ENCODE results near the gene WDR89. TPM values are rescaled to one million over a fixed set of nuclear protein-coding genes. Genes with fewer than 3 reads are reported as not detected.

The WDR89 gene
- total and polyA plus RNA-seq, 4 donors, result 3.3 to 9.2 (median 5.5) TPM

DNA sequence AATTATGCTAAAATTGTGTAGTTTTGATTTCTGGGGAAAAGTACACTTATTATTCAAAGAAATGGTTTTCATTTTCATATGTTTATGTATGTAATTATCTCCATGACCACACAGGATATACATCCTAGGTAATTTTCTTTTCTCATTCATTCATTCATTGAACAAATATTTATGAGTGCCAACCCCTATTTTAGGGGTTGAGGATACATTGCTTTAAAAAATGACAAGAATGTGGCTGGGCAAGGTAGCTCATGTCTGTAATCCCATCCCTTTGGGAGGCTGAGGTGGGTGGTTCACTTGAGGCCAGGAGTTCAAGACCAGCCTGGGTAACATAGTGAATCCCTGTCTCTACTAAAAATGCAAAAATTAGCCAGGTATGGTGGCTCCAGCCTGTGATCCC, 45.3 kb upstream of the WDR89 start (continued):
- TF ChIP-seq RAD21 (IDR thresholded peaks at IDR 0.05) (no peak), HNF4G (IDR thresholded peaks at IDR 0.05) (no peak), TAF1 (conservative IDR thresholded peaks at IDR 0.05) (no peak), FOXA1 (IDR thresholded peaks at IDR 0.05) (no peak)

DNA sequence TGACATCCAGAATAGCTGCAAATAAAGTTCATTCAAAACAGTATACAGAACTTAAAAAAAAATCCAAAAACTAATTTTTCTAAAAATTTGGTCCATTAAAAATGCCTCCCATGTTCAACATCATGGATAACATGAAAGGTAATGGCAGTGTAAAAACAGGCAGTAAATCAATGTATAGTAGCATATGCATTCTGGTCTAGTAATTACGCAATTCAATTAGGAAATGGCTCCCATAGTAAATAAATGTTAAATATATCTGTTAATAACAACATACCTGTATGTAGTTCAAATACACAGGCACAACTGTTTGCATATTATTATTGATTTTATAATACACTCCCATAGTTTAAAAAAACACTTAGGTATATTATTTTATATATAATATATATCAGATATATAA, 43.7 kb upstream of the WDR89 start:
- peaks cover 0 to 8% (median 1%) of the 10 kb centered on the region in 4 donors for H3K36me3 ChIP-seq (ENCODE audit: control insufficient read depth in 4 of 4, insufficient read depth in 3 of 4, low read depth in 1 of 4, low read length in 3 of 4)

More for the DNA sequence above, 43.7 kb upstream of the WDR89 start:
- Histone ChIP-seq H3K9ac (ENCODE audit: low read depth in 1 of 2, low read length in 2 of 2) (no peak overlapping the region), H3K27me3 (ENCODE audit: control insufficient read depth in 4 of 4, insufficient read depth in 4 of 4, low read length in 3 of 4) (no peaks in the 10 kb centered on the region), H3K4me1 (ENCODE audit: control insufficient read depth in 4 of 4, insufficient read depth in 4 of 4, low read length in 3 of 4) (no peaks in the 10 kb centered on the region), H3K9me3 (ENCODE audit: control insufficient read depth in 4 of 4, low read length in 3 of 4) (no peaks in the 10 kb centered on the region), H3K4me3 (ENCODE audit: low read depth in 1 of 3, low read length in 3 of 3) (no peak overlapping the region), H3K27ac (ENCODE audit: low read depth in 1 of 2, low read length in 2 of 2) (no peak overlapping the region)
- TF ChIP-seq YY1 (IDR thresholded peaks at IDR 0.05), result no peak
- TF ChIP-seq, protein P1, sequence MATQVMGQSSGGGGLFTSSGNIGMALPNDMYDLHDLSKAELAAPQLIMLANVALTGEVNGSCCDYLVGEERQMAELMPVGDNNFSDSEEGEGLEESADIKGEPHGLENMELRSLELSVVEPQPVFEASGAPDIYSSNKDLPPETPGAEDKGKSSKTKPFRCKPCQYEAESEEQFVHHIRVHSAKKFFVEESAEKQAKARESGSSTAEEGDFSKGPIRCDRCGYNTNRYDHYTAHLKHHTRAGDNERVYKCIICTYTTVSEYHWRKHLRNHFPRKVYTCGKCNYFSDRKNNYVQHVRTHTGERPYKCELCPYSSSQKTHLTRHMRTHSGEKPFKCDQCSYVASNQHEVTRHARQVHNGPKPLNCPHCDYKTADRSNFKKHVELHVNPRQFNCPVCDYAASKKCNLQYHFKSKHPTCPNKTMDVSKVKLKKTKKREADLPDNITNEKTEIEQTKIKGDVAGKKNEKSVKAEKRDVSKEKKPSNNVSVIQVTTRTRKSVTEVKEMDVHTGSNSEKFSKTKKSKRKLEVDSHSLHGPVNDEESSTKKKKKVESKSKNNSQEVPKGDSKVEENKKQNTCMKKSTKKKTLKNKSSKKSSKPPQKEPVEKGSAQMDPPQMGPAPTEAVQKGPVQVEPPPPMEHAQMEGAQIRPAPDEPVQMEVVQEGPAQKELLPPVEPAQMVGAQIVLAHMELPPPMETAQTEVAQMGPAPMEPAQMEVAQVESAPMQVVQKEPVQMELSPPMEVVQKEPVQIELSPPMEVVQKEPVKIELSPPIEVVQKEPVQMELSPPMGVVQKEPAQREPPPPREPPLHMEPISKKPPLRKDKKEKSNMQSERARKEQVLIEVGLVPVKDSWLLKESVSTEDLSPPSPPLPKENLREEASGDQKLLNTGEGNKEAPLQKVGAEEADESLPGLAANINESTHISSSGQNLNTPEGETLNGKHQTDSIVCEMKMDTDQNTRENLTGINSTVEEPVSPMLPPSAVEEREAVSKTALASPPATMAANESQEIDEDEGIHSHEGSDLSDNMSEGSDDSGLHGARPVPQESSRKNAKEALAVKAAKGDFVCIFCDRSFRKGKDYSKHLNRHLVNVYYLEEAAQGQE (IDR thresholded peaks at IDR 0.05), result no peak
- TF ChIP-seq NR2F2 (IDR thresholded peaks at IDR 0.05), result no peak
- no peak for TF ChIP-seq TAF1 (conservative IDR thresholded peaks at IDR 0.05)
- TF ChIP-seq, protein P2, sequence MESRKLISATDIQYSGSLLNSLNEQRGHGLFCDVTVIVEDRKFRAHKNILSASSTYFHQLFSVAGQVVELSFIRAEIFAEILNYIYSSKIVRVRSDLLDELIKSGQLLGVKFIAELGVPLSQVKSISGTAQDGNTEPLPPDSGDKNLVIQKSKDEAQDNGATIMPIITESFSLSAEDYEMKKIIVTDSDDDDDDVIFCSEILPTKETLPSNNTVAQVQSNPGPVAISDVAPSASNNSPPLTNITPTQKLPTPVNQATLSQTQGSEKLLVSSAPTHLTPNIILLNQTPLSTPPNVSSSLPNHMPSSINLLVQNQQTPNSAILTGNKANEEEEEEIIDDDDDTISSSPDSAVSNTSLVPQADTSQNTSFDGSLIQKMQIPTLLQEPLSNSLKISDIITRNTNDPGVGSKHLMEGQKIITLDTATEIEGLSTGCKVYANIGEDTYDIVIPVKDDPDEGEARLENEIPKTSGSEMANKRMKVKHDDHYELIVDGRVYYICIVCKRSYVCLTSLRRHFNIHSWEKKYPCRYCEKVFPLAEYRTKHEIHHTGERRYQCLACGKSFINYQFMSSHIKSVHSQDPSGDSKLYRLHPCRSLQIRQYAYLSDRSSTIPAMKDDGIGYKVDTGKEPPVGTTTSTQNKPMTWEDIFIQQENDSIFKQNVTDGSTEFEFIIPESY (IDR thresholded peaks at IDR 0.05), result no peak
- no peak for TF ChIP-seq HNF4G (IDR thresholded peaks at IDR 0.05)
- no peak for TF ChIP-seq EGR1 (IDR thresholded peaks at IDR 0.05; ENCODE audit: low read depth in 2 of 2)
- TF ChIP-seq RXRA (IDR thresholded peaks at IDR 0.05), result no peak
- TF ChIP-seq, protein P3, sequence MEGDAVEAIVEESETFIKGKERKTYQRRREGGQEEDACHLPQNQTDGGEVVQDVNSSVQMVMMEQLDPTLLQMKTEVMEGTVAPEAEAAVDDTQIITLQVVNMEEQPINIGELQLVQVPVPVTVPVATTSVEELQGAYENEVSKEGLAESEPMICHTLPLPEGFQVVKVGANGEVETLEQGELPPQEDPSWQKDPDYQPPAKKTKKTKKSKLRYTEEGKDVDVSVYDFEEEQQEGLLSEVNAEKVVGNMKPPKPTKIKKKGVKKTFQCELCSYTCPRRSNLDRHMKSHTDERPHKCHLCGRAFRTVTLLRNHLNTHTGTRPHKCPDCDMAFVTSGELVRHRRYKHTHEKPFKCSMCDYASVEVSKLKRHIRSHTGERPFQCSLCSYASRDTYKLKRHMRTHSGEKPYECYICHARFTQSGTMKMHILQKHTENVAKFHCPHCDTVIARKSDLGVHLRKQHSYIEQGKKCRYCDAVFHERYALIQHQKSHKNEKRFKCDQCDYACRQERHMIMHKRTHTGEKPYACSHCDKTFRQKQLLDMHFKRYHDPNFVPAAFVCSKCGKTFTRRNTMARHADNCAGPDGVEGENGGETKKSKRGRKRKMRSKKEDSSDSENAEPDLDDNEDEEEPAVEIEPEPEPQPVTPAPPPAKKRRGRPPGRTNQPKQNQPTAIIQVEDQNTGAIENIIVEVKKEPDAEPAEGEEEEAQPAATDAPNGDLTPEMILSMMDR (IDR thresholded peaks at IDR 0.05; ENCODE audit: low read depth, low read length, missing input control), result no peak
- TF ChIP-seq RAD21 (IDR thresholded peaks at IDR 0.05), result no peak
- no peak for TF ChIP-seq GABPA (IDR thresholded peaks at IDR 0.05 in 1 of 2, conservative IDR thresholded peaks at IDR 0.05 in 1 of 2)
- 100% methylated on average over 1 of the region's 1 CpG for WGBS
- no peak for DNase-seq (ENCODE audit: low spot score)

Data from liver (tissue), 9 donors.